ENCODE data around the gene KRTAP3-3. TPM values are rescaled to one million over a fixed set of nuclear protein-coding genes. Genes with fewer than 3 reads are reported as not detected.

The KRTAP3-3 gene
- total RNA-seq, 3 donors from 2014 or later (not counting 1 experiment from before 2014, with no cell fraction given) = not detected

DNA sequence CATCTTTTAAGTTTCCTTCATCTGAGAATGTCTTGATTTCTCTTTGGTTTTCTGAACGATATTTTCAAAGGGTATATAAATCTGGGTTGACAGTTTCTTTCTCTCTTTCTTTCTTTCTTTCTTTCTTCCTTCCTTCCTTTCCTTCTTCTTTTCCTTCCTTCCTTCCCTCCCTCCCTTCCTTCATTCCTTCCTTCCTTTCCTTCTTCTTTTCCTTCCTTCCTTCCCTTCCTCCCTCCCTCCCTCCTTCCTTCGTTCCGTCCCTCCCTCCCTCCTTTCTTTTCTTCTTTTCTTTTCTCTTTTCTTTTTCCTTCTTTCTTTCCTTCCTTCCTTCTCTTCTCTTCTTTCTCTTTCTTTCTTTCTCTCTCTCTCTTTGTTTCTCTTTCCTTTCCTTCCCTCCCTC is 19.6 kb downstream of the KRTAP3-3 start:
- no peaks in the 10 kb centered on the region for H3K36me3 ChIP-seq (ENCODE audit: control insufficient read depth, insufficient read depth, low read length)
- H3K27ac ChIP-seq (ENCODE audit: low read length) = no peak overlapping the region
- H3K27me3 Mint-ChIP-seq (ENCODE audit: low read depth in 2 of 2) = peaks cover 14 to 31% of the 10 kb centered on the region in 2 donors
- intact Hi-C loops (cut with micrococcal nuclease) = no loop called here
- DNase-seq (no peak), ATAC-seq (no peak)
- H3K4me3 Mint-ChIP-seq = no peak overlapping the region
- no peaks in the 10 kb centered on the region for H3K4me1 ChIP-seq (ENCODE audit: control insufficient read depth, insufficient read depth, low read length)
- no peaks in the 10 kb centered on the region for H3K9me3 ChIP-seq (ENCODE audit: control insufficient read depth, insufficient read depth, low read length)
- no peaks in the 10 kb centered on the region for H3K27me3 ChIP-seq (ENCODE audit: control insufficient read depth, insufficient read depth, low read length)
- H3K9me3 Mint-ChIP-seq = no peaks in the 10 kb centered on the region
- 85% methylated on average over 3 of the region's 3 CpGs for WGBS (ENCODE audit: insufficient coverage)
- H3K4me3 ChIP-seq (ENCODE audit: low read length) = no peak overlapping the region
- H3K27ac Mint-ChIP-seq = no peak overlapping the region
- TF ChIP-seq, protein P1, sequence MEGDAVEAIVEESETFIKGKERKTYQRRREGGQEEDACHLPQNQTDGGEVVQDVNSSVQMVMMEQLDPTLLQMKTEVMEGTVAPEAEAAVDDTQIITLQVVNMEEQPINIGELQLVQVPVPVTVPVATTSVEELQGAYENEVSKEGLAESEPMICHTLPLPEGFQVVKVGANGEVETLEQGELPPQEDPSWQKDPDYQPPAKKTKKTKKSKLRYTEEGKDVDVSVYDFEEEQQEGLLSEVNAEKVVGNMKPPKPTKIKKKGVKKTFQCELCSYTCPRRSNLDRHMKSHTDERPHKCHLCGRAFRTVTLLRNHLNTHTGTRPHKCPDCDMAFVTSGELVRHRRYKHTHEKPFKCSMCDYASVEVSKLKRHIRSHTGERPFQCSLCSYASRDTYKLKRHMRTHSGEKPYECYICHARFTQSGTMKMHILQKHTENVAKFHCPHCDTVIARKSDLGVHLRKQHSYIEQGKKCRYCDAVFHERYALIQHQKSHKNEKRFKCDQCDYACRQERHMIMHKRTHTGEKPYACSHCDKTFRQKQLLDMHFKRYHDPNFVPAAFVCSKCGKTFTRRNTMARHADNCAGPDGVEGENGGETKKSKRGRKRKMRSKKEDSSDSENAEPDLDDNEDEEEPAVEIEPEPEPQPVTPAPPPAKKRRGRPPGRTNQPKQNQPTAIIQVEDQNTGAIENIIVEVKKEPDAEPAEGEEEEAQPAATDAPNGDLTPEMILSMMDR (IDR thresholded peaks at IDR 0.05) = no peak
- H3K4me1 Mint-ChIP-seq = no peaks in the 10 kb centered on the region
- H3K36me3 Mint-ChIP-seq = no peaks in the 10 kb centered on the region

DNA sequence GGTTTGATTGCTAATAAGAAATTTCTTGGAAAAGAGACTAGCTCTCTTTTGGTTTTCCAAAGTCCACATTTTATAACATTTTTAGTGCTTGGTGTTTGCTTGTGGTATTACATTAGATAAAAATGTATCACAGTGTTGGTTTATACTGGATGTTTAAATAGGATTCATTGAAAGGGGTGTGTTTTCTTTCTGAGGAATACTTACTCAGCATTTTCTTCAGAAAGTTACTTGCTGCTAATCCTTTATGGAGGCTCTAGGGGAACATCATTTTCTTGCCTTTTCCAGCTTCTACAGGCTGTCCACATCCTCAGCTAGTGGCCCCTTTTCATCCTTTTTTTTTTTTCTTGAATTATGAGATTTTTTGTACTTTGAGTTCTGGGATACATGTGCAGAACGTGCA is 26.4 kb downstream of the KRTAP3-3 start:
- Mint-ChIP-seq H3K9me3 (no peaks in the 10 kb centered on the region), H3K36me3 (no peaks in the 10 kb centered on the region), H3K27ac (no peak overlapping the region), H3K4me3 (no peak overlapping the region), H3K27me3 (ENCODE audit: low read depth in 2 of 2) (peaks cover 9 to 26% of the 10 kb centered on the region in 2 donors), H3K4me1 (no peaks in the 10 kb centered on the region)
- WGBS (ENCODE audit: insufficient coverage) = 60% methylated on average over 1 of the region's 1 CpG
- intact Hi-C loops (cut with micrococcal nuclease) = no loop called here
- H3K4me1 ChIP-seq (ENCODE audit: control insufficient read depth, insufficient read depth, low read length) = no peaks in the 10 kb centered on the region
- no peaks in the 10 kb centered on the region for H3K36me3 ChIP-seq (ENCODE audit: control insufficient read depth, insufficient read depth, low read length)
- ATAC-seq (no peak), DNase-seq (no peak)
- H3K27ac ChIP-seq (ENCODE audit: low read length) = no peak overlapping the region
- no peaks in the 10 kb centered on the region for H3K27me3 ChIP-seq (ENCODE audit: control insufficient read depth, insufficient read depth, low read length)
- no peak overlapping the region for H3K4me3 ChIP-seq (ENCODE audit: low read length)
- H3K9me3 ChIP-seq (ENCODE audit: control insufficient read depth, insufficient read depth, low read length) = no peaks in the 10 kb centered on the region
- TF ChIP-seq, protein P1 (IDR thresholded peaks at IDR 0.05) = no peak

DNA sequence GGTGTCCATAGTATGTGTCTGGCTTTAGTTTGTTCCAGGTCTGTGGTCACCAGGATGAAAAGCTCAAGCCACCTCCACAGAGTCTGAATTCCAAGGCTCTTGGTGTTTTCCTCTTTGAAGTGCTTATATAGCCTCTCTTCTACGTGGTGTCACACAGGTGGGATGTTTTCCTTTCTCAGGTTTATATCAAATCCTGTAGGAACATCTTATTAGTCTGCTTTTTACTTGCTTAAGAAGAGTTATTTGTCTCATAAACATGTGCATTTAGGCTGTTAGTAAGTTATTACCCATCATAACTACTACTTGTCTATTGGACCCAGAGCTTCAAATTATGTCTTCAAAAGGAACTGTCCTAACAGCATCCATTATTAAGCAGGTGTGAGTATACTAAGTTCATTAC is 27.1 kb downstream of the KRTAP3-3 start, which contains the start of gene KRT39:
Gene KRT39, minus strand, starts transcription at position 101 of the 400 bp plus-strand sequence. Its CDS starts 92 bp downstream, at position 9.
- TF ChIP-seq, protein P1 (IDR thresholded peaks at IDR 0.05) = no peak
- Mint-ChIP-seq H3K36me3 (no peaks in the 10 kb centered on the region), H3K9me3 (no peaks in the 10 kb centered on the region), H3K27me3 (ENCODE audit: low read depth in 2 of 2) (peaks cover 5 to 26% of the 10 kb centered on the region in 2 donors), H3K4me3 (no peak within 1 kb of the TSS), H3K27ac (no peak within 1 kb of the TSS), H3K4me1 (no peaks in the 10 kb centered on the region)
- intact Hi-C loops (cut with micrococcal nuclease) = no loop called here
- Histone ChIP-seq H3K27me3 (ENCODE audit: control insufficient read depth, insufficient read depth, low read length) (no peaks in the 10 kb centered on the region), H3K4me1 (ENCODE audit: control insufficient read depth, insufficient read depth, low read length) (no peaks in the 10 kb centered on the region), H3K4me3 (ENCODE audit: low read length) (no peak within 1 kb of the TSS), H3K9me3 (ENCODE audit: control insufficient read depth, insufficient read depth, low read length) (no peaks in the 10 kb centered on the region), H3K36me3 (ENCODE audit: control insufficient read depth, insufficient read depth, low read length) (no peaks in the 10 kb centered on the region), H3K27ac (ENCODE audit: low read length) (no peak within 1 kb of the TSS)
- DNase-seq = no peak
- ATAC-seq = no peak
- WGBS (ENCODE audit: insufficient coverage) = no CpG with 5 or more reads among the region's 1 CpG

DNA sequence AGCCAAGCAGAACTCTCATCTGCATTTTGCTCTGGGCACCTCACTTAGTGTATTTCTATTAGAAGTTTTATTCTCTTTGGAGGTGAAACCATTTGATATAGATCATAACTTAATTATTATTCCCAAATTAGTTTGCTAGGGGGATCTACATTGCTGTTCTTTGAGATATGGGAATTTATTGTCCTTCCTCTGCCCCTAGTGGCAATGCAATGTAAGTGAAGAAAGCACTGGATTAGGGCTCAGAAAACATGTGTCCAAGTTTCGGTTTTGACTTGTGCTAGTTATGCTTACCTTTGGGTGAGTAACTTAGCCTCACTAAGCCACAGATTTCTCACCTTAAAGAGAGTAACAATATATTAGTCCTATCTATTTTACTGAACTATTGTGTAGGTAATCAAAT is 30.1 kb downstream of the KRTAP3-3 start:
- DNase-seq (peak in 1 of 2 donors; percentile 46), ATAC-seq (peak in 2 of 3 donors; percentile 46 to 69)
- no peaks in the 10 kb centered on the region for H3K9me3 Mint-ChIP-seq
- Histone ChIP-seq H3K4me1 (ENCODE audit: control insufficient read depth, insufficient read depth, low read length) (no peaks in the 10 kb centered on the region), H3K9me3 (ENCODE audit: control insufficient read depth, insufficient read depth, low read length) (no peaks in the 10 kb centered on the region), H3K27me3 (ENCODE audit: control insufficient read depth, insufficient read depth, low read length) (no peaks in the 10 kb centered on the region), H3K27ac (ENCODE audit: low read length) (no peak overlapping the region), H3K4me3 (ENCODE audit: low read length) (no peak overlapping the region), H3K36me3 (ENCODE audit: control insufficient read depth, insufficient read depth, low read length) (no peaks in the 10 kb centered on the region)
- WGBS (ENCODE audit: insufficient coverage) = 71% methylated on average over 1 of the region's 1 CpG
- TF ChIP-seq, protein P1 (IDR thresholded peaks at IDR 0.05) = peak; percentile 72
- H3K4me1 Mint-ChIP-seq = no peaks in the 10 kb centered on the region
- no peak overlapping the region for H3K27ac Mint-ChIP-seq
- H3K36me3 Mint-ChIP-seq = no peaks in the 10 kb centered on the region
- intact Hi-C loops (cut with micrococcal nuclease) = no loop called here
- peaks cover 8 to 32% of the 10 kb centered on the region in 2 donors for H3K27me3 Mint-ChIP-seq (ENCODE audit: low read depth in 2 of 2)
- no peak overlapping the region for H3K4me3 Mint-ChIP-seq
